ENCODE measurements around the gene BCL2L1. TPM values are rescaled to one million over a fixed set of nuclear protein-coding genes. Genes with fewer than 3 reads are reported as not detected.

Gene BCL2L1
- polyA plus RNA-seq, 4 donors: 52.6 to 160 (median 86.3) TPM

- 11 to 32% (median 22%) methylated on average over 1 of the region's 1 CpG for WGBS, 3 donors
- DNase-seq (peak in 1 of 2 donors; percentile 69), FAIRE-seq (no peak)
- no peaks in the 10 kb centered on the region for H3K27me3 ChIP-seq (ENCODE audit: control insufficient read depth in 3 of 3, insufficient read depth in 3 of 3, low read length in 3 of 3)
- peaks cover 0 to 49% (median 4%) of the 10 kb centered on the region in 3 donors for H3K36me3 ChIP-seq (ENCODE audit: control insufficient read depth in 3 of 3, insufficient read depth in 2 of 3, low read depth in 1 of 3, low read length in 3 of 3)
- peak overlapping the region in 2 of 3 donors; percentile 76 to 86 for H3K27ac ChIP-seq (ENCODE audit: low read depth in 1 of 3, low read length in 2 of 3)
- no peaks in the 10 kb centered on the region for H3K9me3 ChIP-seq (ENCODE audit: control insufficient read depth in 2 of 2, insufficient read depth in 1 of 2, low read depth in 1 of 2, low read length in 1 of 2)
- H3K4me3 ChIP-seq (ENCODE audit: low read depth in 1 of 3, low read length in 3 of 3): peak overlapping the region in 1 of 3 donors; percentile 14
- peaks cover 21 to 55% (median 51%) of the 10 kb centered on the region in 3 donors for H3K4me1 ChIP-seq (ENCODE audit: control insufficient read depth in 3 of 3, insufficient read depth in 2 of 3, low read depth in 1 of 3, low read length in 2 of 3)
Measured at GRCh38 chr20:31716351-31716750, 6.3 kb downstream of the BCL2L1 start.

- no peaks in the 10 kb centered on the region for H3K27me3 ChIP-seq (ENCODE audit: control insufficient read depth in 3 of 3, insufficient read depth in 3 of 3, low read length in 3 of 3)
- H3K9me3 ChIP-seq (ENCODE audit: control insufficient read depth in 2 of 2, insufficient read depth in 1 of 2, low read depth in 1 of 2, low read length in 1 of 2): no peaks in the 10 kb centered on the region
- H3K4me3 ChIP-seq (ENCODE audit: low read depth in 1 of 3, low read length in 3 of 3): peak overlapping the region in 1 of 3 donors; percentile 1
- H3K4me1 ChIP-seq (ENCODE audit: control insufficient read depth in 3 of 3, insufficient read depth in 2 of 3, low read depth in 1 of 3, low read length in 2 of 3): peaks cover 21 to 55% (median 51%) of the 10 kb centered on the region in 3 donors
- 50 to 52% (median 51%) methylated on average over 3 of the region's 3 CpGs for WGBS, 3 donors
- FAIRE-seq: no peak
- peaks cover 0 to 48% (median 4%) of the 10 kb centered on the region in 3 donors for H3K36me3 ChIP-seq (ENCODE audit: control insufficient read depth in 3 of 3, insufficient read depth in 2 of 3, low read depth in 1 of 3, low read length in 3 of 3)
- DNase-seq: no peak
- H3K27ac ChIP-seq (ENCODE audit: low read depth in 1 of 3, low read length in 2 of 3): peak overlapping the region in 1 of 3 donors; percentile 58
Measured at GRCh38 chr20:31715766-31716165, 6.9 kb downstream of the BCL2L1 start.

- peak overlapping the region; percentile 50 to 96 (median 54) for H3K27ac ChIP-seq (ENCODE audit: low read depth in 1 of 3, low read length in 2 of 3)
- FAIRE-seq (no peak), DNase-seq (no peak)
- 48 to 64% (median 57%) methylated on average over 9 of the region's 9 CpGs for WGBS, 3 donors
- H3K9me3 ChIP-seq (ENCODE audit: control insufficient read depth in 2 of 2, insufficient read depth in 1 of 2, low read depth in 1 of 2, low read length in 1 of 2): no peaks in the 10 kb centered on the region
- H3K36me3 ChIP-seq (ENCODE audit: control insufficient read depth in 3 of 3, insufficient read depth in 2 of 3, low read depth in 1 of 3, low read length in 3 of 3): peaks cover 0 to 48% (median 2%) of the 10 kb centered on the region in 3 donors
- peaks cover 31 to 47% (median 42%) of the 10 kb centered on the region in 3 donors for H3K4me1 ChIP-seq (ENCODE audit: control insufficient read depth in 3 of 3, insufficient read depth in 2 of 3, low read depth in 1 of 3, low read length in 2 of 3)
- H3K4me3 ChIP-seq (ENCODE audit: low read depth in 1 of 3, low read length in 3 of 3): no peak overlapping the region
- no peaks in the 10 kb centered on the region for H3K27me3 ChIP-seq (ENCODE audit: control insufficient read depth in 3 of 3, insufficient read depth in 3 of 3, low read length in 3 of 3)
Measured at GRCh38 chr20:31713312-31714273, 9.1 kb downstream of the BCL2L1 start.

GRCh38 chr20:31712564-31713311 lies 9.9 kb downstream of the BCL2L1 start:
- 19 to 33% (median 27%) methylated on average over 8 of the region's 8 CpGs for WGBS, 3 donors
- FAIRE-seq: no peak

GRCh38 chr20:31712112-31712553 lies 10.5 kb downstream of the BCL2L1 start:
- FAIRE-seq (no peak), DNase-seq (peak; percentile 28 to 59)
- Histone ChIP-seq H3K36me3 (ENCODE audit: control insufficient read depth in 3 of 3, insufficient read depth in 2 of 3, low read depth in 1 of 3, low read length in 3 of 3) (peaks cover 0 to 55% (median 2%) of the 10 kb centered on the region in 3 donors), H3K4me1 (ENCODE audit: control insufficient read depth in 3 of 3, insufficient read depth in 2 of 3, low read depth in 1 of 3, low read length in 2 of 3) (peaks cover 37 to 42% (median 38%) of the 10 kb centered on the region in 3 donors), H3K9me3 (ENCODE audit: control insufficient read depth in 2 of 2, insufficient read depth in 1 of 2, low read depth in 1 of 2, low read length in 1 of 2) (no peaks in the 10 kb centered on the region), H3K27me3 (ENCODE audit: control insufficient read depth in 3 of 3, insufficient read depth in 3 of 3, low read length in 3 of 3) (no peaks in the 10 kb centered on the region), H3K4me3 (ENCODE audit: low read depth in 1 of 3, low read length in 3 of 3) (no peak overlapping the region), H3K27ac (ENCODE audit: low read depth in 1 of 3, low read length in 2 of 3) (peak overlapping the region; percentile 50 to 96 (median 54))
- WGBS, 3 donors: 19 to 44% (median 28%) methylated on average over 5 of the region's 5 CpGs

More at GRCh38 chr20:31712564-31713311, 9.9 kb downstream of the BCL2L1 start:
- peak overlapping the region; percentile 50 to 96 (median 54) for H3K27ac ChIP-seq (ENCODE audit: low read depth in 1 of 3, low read length in 2 of 3)
- DNase-seq: peak; percentile 55 to 83
- H3K4me3 ChIP-seq (ENCODE audit: low read depth in 1 of 3, low read length in 3 of 3): no peak overlapping the region
- H3K27me3 ChIP-seq (ENCODE audit: control insufficient read depth in 3 of 3, insufficient read depth in 3 of 3, low read length in 3 of 3): no peaks in the 10 kb centered on the region
- peaks cover 0 to 51% (median 2%) of the 10 kb centered on the region in 3 donors for H3K36me3 ChIP-seq (ENCODE audit: control insufficient read depth in 3 of 3, insufficient read depth in 2 of 3, low read depth in 1 of 3, low read length in 3 of 3)
- H3K9me3 ChIP-seq (ENCODE audit: control insufficient read depth in 2 of 2, insufficient read depth in 1 of 2, low read depth in 1 of 2, low read length in 1 of 2): no peaks in the 10 kb centered on the region
- peaks cover 37 to 45% (median 43%) of the 10 kb centered on the region in 3 donors for H3K4me1 ChIP-seq (ENCODE audit: control insufficient read depth in 3 of 3, insufficient read depth in 2 of 3, low read depth in 1 of 3, low read length in 2 of 3)

GRCh38 chr20:31711179-31712111 lies 11.2 kb downstream of the BCL2L1 start:
- Histone ChIP-seq H3K36me3 (ENCODE audit: control insufficient read depth in 3 of 3, insufficient read depth in 2 of 3, low read depth in 1 of 3, low read length in 3 of 3) (peaks cover 0 to 54% (median 7%) of the 10 kb centered on the region in 3 donors), H3K27me3 (ENCODE audit: control insufficient read depth in 3 of 3, insufficient read depth in 3 of 3, low read length in 3 of 3) (no peaks in the 10 kb centered on the region), H3K4me1 (ENCODE audit: control insufficient read depth in 3 of 3, insufficient read depth in 2 of 3, low read depth in 1 of 3, low read length in 2 of 3) (peaks cover 32 to 41% (median 38%) of the 10 kb centered on the region in 3 donors), H3K4me3 (ENCODE audit: low read depth in 1 of 3, low read length in 3 of 3) (no peak overlapping the region), H3K27ac (ENCODE audit: low read depth in 1 of 3, low read length in 2 of 3) (peak overlapping the region; percentile 50 to 96 (median 54)), H3K9me3 (ENCODE audit: control insufficient read depth in 2 of 2, insufficient read depth in 1 of 2, low read depth in 1 of 2, low read length in 1 of 2) (no peaks in the 10 kb centered on the region)
- no peak for DNase-seq
- FAIRE-seq: no peak

GRCh38 chr20:31710423-31711108 lies 12.1 kb downstream of the BCL2L1 start:
- H3K4me1 ChIP-seq (ENCODE audit: control insufficient read depth in 3 of 3, insufficient read depth in 2 of 3, low read depth in 1 of 3, low read length in 2 of 3): peaks cover 32 to 48% (median 40%) of the 10 kb centered on the region in 3 donors
- WGBS, 3 donors: 52 to 80% (median 54%) methylated on average over 5 of the region's 5 CpGs
- H3K36me3 ChIP-seq (ENCODE audit: control insufficient read depth in 3 of 3, insufficient read depth in 2 of 3, low read depth in 1 of 3, low read length in 3 of 3): peaks cover 0 to 57% (median 7%) of the 10 kb centered on the region in 3 donors
- H3K27ac ChIP-seq (ENCODE audit: low read depth in 1 of 3, low read length in 2 of 3): peak overlapping the region in 2 of 3 donors; percentile 0 to 96
- H3K27me3 ChIP-seq (ENCODE audit: control insufficient read depth in 3 of 3, insufficient read depth in 3 of 3, low read length in 3 of 3): no peaks in the 10 kb centered on the region
- no peaks in the 10 kb centered on the region for H3K9me3 ChIP-seq (ENCODE audit: control insufficient read depth in 2 of 2, insufficient read depth in 1 of 2, low read depth in 1 of 2, low read length in 1 of 2)
- DNase-seq: no peak
- no peak overlapping the region for H3K4me3 ChIP-seq (ENCODE audit: low read depth in 1 of 3, low read length in 3 of 3)
- FAIRE-seq: no peak

Measured in small intestine (tissue), 7 donors.